ENCODE results near the gene GPC5. TPM values are rescaled to one million over a fixed set of nuclear protein-coding genes. Genes with fewer than 3 reads are reported as not detected.

Gene GPC5
- total RNA-seq, 2 experiments from 2014 or later: 2.4 TPM; not detected in 1

DNA sequence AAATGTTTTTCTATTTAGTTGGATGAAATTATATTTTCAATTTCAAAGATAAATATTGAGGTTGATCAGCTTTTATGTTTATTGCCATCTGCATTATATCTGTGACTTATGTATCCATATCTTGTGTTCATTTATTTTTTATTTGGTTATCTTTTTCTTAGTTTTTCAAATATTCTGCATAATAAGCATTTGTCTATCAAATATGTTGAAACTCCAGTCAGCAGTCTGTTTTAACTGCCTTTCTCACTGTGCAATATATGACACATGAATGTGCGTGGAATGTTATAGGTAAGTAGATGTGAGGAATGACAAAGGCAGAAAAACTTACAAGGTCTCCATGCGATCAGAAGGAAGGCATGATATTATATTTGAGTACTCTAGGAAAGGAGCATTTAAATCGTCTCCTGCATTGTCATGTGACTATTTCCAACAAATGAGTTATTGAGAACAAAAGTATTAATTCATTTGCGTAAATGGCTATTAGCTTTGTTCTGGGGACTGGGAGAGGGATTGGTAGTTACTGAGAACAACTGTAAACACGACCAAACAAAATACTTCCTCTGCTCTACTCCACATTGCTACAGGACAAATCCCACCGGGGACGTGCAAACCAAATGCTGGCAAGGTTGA is 318.1 kb downstream of the GPC5 start:
- H3K4me2 ChIP-seq (ENCODE audit: low read length): no peak overlapping the region
- TF ChIP-seq, protein P1, sequence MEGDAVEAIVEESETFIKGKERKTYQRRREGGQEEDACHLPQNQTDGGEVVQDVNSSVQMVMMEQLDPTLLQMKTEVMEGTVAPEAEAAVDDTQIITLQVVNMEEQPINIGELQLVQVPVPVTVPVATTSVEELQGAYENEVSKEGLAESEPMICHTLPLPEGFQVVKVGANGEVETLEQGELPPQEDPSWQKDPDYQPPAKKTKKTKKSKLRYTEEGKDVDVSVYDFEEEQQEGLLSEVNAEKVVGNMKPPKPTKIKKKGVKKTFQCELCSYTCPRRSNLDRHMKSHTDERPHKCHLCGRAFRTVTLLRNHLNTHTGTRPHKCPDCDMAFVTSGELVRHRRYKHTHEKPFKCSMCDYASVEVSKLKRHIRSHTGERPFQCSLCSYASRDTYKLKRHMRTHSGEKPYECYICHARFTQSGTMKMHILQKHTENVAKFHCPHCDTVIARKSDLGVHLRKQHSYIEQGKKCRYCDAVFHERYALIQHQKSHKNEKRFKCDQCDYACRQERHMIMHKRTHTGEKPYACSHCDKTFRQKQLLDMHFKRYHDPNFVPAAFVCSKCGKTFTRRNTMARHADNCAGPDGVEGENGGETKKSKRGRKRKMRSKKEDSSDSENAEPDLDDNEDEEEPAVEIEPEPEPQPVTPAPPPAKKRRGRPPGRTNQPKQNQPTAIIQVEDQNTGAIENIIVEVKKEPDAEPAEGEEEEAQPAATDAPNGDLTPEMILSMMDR (conservative IDR thresholded peaks at IDR 0.05; ENCODE audit: low read length): no peak
- TF ChIP-seq EZH2phosphoT487 (IDR thresholded peaks at IDR 0.05; ENCODE audit: borderline replicate concordance, low read depth, low read length): no peak
- DNase-seq (ENCODE audit: low spot score): no peak
- no peaks in the 10 kb centered on the region for H3K9me2 ChIP-seq (ENCODE audit: insufficient read depth, low read length)
- no peaks in the 10 kb centered on the region for H4K20me1 ChIP-seq (ENCODE audit: insufficient read depth, low read length)
- intact Hi-C loops (cut with micrococcal nuclease; ENCODE audit: unreplicated experiment): no loop called here
- CTCF ChIA-PET (ENCODE audit: unreplicated experiment): no interaction called here
- H3K79me2 ChIP-seq (ENCODE audit: insufficient read depth, low read depth, low read length): no peaks in the 10 kb centered on the region
- POLR2A ChIA-PET: interaction anchor here (0.5 to 2.7 kb wide), 11 partner anchors 9 to 546 kb away, joined by 3 to 7 read pairs (median 3); no protein-coding TSS in a partner anchor
- no peaks in the 10 kb centered on the region for H3K4me1 ChIP-seq (ENCODE audit: insufficient read depth, low read length, poor library complexity, severe bottlenecking)
- H3K27ac ChIP-seq (ENCODE audit: low read depth, low read length, poor library complexity, severe bottlenecking): no peak overlapping the region
- H2AFZ ChIP-seq (ENCODE audit: low read length): no peak overlapping the region
- BruUV-seq (replicated peaks): no TSS peak
- H3K36me3 ChIP-seq (ENCODE audit: insufficient read depth, low read length): no peaks in the 10 kb centered on the region
- H3K4me3 ChIP-seq (ENCODE audit: low read depth, low read length, poor library complexity, severe bottlenecking): no peak overlapping the region
- no peaks in the 10 kb centered on the region for H3K9me3 ChIP-seq (ENCODE audit: low read length)

DNA sequence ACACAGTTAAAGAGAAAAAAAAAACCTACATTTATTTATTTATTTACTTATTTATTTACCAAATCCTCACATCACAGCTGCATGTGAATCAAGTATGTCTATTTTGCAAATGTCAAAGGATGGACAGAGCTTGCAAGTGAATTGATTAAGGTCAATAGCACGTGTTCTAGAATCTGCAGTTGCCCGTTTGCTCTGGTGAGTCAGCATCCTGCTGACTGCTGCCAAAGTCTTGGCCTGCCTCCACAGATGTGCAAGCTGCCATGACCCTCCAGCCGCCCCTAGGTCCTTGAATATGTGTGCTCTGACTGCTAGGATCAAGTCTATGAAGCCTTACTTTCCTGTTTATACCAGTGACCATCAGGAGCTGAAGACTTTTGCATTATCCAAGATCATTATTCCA is 320.6 kb downstream of the GPC5 start:
- H3K4me1 ChIP-seq (ENCODE audit: insufficient read depth, low read length, poor library complexity, severe bottlenecking): no peaks in the 10 kb centered on the region
- TF ChIP-seq EZH2phosphoT487 (IDR thresholded peaks at IDR 0.05; ENCODE audit: borderline replicate concordance, low read depth, low read length): no peak
- TF ChIP-seq, protein P1 (conservative IDR thresholded peaks at IDR 0.05; ENCODE audit: low read length): no peak
- BruUV-seq (replicated peaks): no TSS peak
- no peaks in the 10 kb centered on the region for H3K36me3 ChIP-seq (ENCODE audit: insufficient read depth, low read length)
- H2AFZ ChIP-seq (ENCODE audit: low read length): no peak overlapping the region
- H3K9me2 ChIP-seq (ENCODE audit: insufficient read depth, low read length): no peaks in the 10 kb centered on the region
- peaks cover 6% of the 10 kb centered on the region; the same call in 1 of the 2 replicates for H4K20me1 ChIP-seq (ENCODE audit: insufficient read depth, low read length)
- no peak overlapping the region for H3K4me3 ChIP-seq (ENCODE audit: low read depth, low read length, poor library complexity, severe bottlenecking)
- no peak overlapping the region for H3K4me2 ChIP-seq (ENCODE audit: low read length)
- no peak for DNase-seq (ENCODE audit: low spot score)
- CTCF ChIA-PET (ENCODE audit: unreplicated experiment): no interaction called here
- no peak overlapping the region for H3K27ac ChIP-seq (ENCODE audit: low read depth, low read length, poor library complexity, severe bottlenecking)
- intact Hi-C loops (cut with micrococcal nuclease; ENCODE audit: unreplicated experiment): no loop called here
- POLR2A ChIA-PET: interaction anchor here (0.6 to 2.8 kb wide), 17 partner anchors 10 to 990 kb away, joined by 3 to 11 read pairs (median 3); no protein-coding TSS in a partner anchor
- H3K79me2 ChIP-seq (ENCODE audit: insufficient read depth, low read depth, low read length): no peaks in the 10 kb centered on the region
- H3K9me3 ChIP-seq (ENCODE audit: low read length): no peaks in the 10 kb centered on the region

DNA sequence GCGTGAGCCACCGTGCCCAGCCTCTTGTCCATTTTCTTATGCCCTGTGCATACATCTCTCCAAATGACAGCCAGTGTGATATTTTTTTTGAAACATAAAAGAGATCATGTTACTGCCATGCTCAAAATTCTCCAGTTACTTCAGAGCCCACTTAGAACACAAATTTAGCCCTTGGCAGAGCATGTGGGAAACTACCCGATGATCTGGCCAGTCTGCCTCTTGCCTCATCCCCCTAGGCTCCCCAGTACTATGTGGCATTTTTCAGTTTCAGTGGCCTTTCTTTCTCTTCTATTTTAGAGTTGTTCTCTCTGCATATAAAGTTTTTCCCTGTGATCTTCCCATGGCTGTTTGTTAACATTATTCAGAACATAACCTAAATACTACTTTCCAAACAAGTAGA is 323.0 kb downstream of the GPC5 start:
- ChIA-PET CTCF (ENCODE audit: unreplicated experiment) (no interaction called here), POLR2A (interaction anchor here (0.6 to 2.8 kb wide), 7 partner anchors 8 to 408 kb away, joined by 3 to 8 read pairs (median 4); no protein-coding TSS in a partner anchor)
- Histone ChIP-seq H3K27ac (ENCODE audit: low read depth, low read length, poor library complexity, severe bottlenecking) (no peak overlapping the region), H3K79me2 (ENCODE audit: insufficient read depth, low read depth, low read length) (no peaks in the 10 kb centered on the region), H3K9me3 (ENCODE audit: low read length) (no peaks in the 10 kb centered on the region), H3K4me3 (ENCODE audit: low read depth, low read length, poor library complexity, severe bottlenecking) (no peak overlapping the region), H3K4me2 (ENCODE audit: low read length) (no peak overlapping the region), H3K9me2 (ENCODE audit: insufficient read depth, low read length) (no peaks in the 10 kb centered on the region), H2AFZ (ENCODE audit: low read length) (no peak overlapping the region), H3K36me3 (ENCODE audit: insufficient read depth, low read length) (no peaks in the 10 kb centered on the region), H4K20me1 (ENCODE audit: insufficient read depth, low read length) (peaks cover 6% of the 10 kb centered on the region; the same call in 1 of the 2 replicates), H3K4me1 (ENCODE audit: insufficient read depth, low read length, poor library complexity, severe bottlenecking) (no peaks in the 10 kb centered on the region)
- BruUV-seq (replicated peaks): no TSS peak
- no peak for TF ChIP-seq EZH2phosphoT487 (IDR thresholded peaks at IDR 0.05; ENCODE audit: borderline replicate concordance, low read depth, low read length)
- TF ChIP-seq, protein P1 (conservative IDR thresholded peaks at IDR 0.05; ENCODE audit: low read length): no peak
- DNase-seq (ENCODE audit: low spot score): no peak
- intact Hi-C loops (cut with micrococcal nuclease; ENCODE audit: unreplicated experiment): loop anchor here (5.0 kb wide), 1 partner anchor 589 kb away; no protein-coding TSS in a partner anchor

All from OCI-LY7 (cell line).